ENCODE data around the gene ZNF414.

- no peak for TF ChIP-seq EZH2 (IDR thresholded peaks at IDR 0.05; ENCODE audit: insufficient read depth, poor library complexity, severe bottlenecking)
- TF ChIP-seq EZH2phosphoT487 (IDR thresholded peaks at IDR 0.05; ENCODE audit: insufficient read depth, low read depth) = no peak
Measured at GRCh38 chr19:8544168-8544567, 30.2 kb upstream of the ZNF414 start.
